ENCODE data around the gene ZNF502.

DNA sequence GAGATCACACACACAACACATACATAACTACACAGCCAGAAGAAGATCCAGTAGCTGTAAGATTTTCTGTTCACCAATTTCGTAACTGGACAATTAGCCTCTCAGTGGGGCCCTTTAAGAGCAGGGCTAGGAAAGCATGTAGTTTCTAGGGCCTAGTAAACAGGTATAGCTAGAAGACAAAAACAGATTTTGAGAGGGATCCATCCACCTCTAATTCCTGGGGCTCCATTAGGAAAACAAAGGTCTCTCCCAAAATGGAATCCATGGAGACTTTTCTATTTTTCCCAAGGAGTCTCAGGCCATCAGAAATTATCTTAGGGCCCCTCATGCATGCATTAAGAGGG is 59.6 kb downstream of the ZNF502 start:
- TF ChIP-seq CTCF (conservative IDR thresholded peaks at IDR 0.05; ENCODE audit: low read length) (no peak), EZH2phosphoT487 (IDR thresholded peaks at IDR 0.05; ENCODE audit: borderline replicate concordance, low read depth, low read length) (no peak)

Measured in OCI-LY7 (cell line).